SU-DHL-6 (cell line): ENCODE measurements around the gene TMEM179B.

ENCODE experiments used
- EZH2phosphoT487 ChIP-seq: fragments of 200-600 bp; sonication (generic), shearing (Covaris generic); conservative IDR thresholded peaks from 2 replicates; pipeline ENCODE4 v1.6.1; 2018; ENCODE audit warnings: mild to moderate bottlenecking, antibody characterized with exemption, low read length, moderate library complexity, mixed read lengths
- TF ChIP-seq, protein P1 (sequence below): fragments of 200-600 bp; sonication (generic); IDR thresholded peaks from one replicate; pipeline ENCODE4 v1.5.1; 2017; ENCODE audit warnings: antibody characterized with exemption, mild to moderate bottlenecking, low read length, moderate library complexity; ENCODE audit not compliant: insufficient read depth, poor library complexity, severe bottlenecking

DNA sequence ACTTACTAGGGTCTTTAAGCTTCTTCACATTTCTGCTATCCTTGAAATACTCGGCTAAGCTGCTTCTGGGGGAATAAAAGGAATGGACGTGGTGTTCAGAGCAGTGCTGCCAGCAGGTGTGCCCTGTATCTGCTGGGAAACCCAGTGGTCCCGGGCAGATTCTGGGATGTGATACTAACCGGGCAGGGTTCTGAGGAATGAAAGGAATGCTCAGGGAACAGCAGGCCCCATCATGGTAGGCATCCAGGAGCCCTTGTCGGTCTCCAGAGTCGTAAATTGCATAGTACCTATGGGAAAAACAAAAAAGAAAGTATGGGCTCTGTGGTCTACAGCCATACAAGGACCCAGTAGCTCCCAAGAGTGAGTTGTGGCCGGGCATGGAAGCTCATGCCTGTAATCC, 9.1 kb downstream of the TMEM179B start:
- TF ChIP-seq, protein P1, sequence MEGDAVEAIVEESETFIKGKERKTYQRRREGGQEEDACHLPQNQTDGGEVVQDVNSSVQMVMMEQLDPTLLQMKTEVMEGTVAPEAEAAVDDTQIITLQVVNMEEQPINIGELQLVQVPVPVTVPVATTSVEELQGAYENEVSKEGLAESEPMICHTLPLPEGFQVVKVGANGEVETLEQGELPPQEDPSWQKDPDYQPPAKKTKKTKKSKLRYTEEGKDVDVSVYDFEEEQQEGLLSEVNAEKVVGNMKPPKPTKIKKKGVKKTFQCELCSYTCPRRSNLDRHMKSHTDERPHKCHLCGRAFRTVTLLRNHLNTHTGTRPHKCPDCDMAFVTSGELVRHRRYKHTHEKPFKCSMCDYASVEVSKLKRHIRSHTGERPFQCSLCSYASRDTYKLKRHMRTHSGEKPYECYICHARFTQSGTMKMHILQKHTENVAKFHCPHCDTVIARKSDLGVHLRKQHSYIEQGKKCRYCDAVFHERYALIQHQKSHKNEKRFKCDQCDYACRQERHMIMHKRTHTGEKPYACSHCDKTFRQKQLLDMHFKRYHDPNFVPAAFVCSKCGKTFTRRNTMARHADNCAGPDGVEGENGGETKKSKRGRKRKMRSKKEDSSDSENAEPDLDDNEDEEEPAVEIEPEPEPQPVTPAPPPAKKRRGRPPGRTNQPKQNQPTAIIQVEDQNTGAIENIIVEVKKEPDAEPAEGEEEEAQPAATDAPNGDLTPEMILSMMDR = no peak
- no peak for TF ChIP-seq EZH2phosphoT487
